SK-N-SH treated with all-trans-retinoic acid at 6 μM for 48 hours (cell line): ENCODE data around the gene ATRAID.

ENCODE experiments used
- CSDC2 ChIP-seq: fragments of 250-450 bp; sonication (Bioruptor Pico); IDR thresholded peaks from 2 replicates; pipeline ENCODE4 v1.5.0; 2020; ENCODE audit warnings: mild to moderate bottlenecking, moderate library complexity
- SNAI2 ChIP-seq: fragments of 250-450 bp; sonication (Bioruptor Pico); IDR thresholded peaks from 2 replicates; pipeline ENCODE4 v1.5.0; 2020; ENCODE audit warnings: mild to moderate bottlenecking, moderate library complexity

- no peak for TF ChIP-seq CSDC2
- no peak for TF ChIP-seq SNAI2 (CRISPR knock-in tag)
Measured at GRCh38 chr2:27189989-27190388, 21.9 kb upstream of the ATRAID start.
